HFFc6 (cell line): Measurements from ENCODE around the gene LRRC15. TPM values are rescaled to one million over a fixed set of nuclear protein-coding genes. Genes with fewer than 3 reads are reported as not detected.

Experiments
- DNase-seq: peaks from one replicate; pipeline ENCODE4 v3.0.0-alpha.2; 2018
- H3K27ac Mint-ChIP-seq: 2 replicates; pipeline ENCODE4 v1.8.0; 2020; ENCODE audit warnings: mild to moderate bottlenecking, mixed read lengths
- H3K27me3 Mint-ChIP-seq: 2 replicates; pipeline ENCODE4 v1.8.0; 2021; ENCODE audit warnings: mild to moderate bottlenecking, moderate library complexity, mixed read lengths; ENCODE audit not compliant: insufficient read depth
- H3K36me3 Mint-ChIP-seq: 2 replicates; pipeline ENCODE4 v1.8.0; 2021; ENCODE audit warnings: low read depth, mixed read lengths
- H3K4me1 Mint-ChIP-seq: 2 replicates; pipeline ENCODE4 v1.8.0; 2020; ENCODE audit warnings: low read depth, mixed read lengths
- H3K4me3 Mint-ChIP-seq: 2 replicates; pipeline ENCODE4 v1.8.0; 2020; ENCODE audit warnings: mild to moderate bottlenecking, moderate library complexity, mixed read lengths
- H3K9me3 Mint-ChIP-seq: 2 replicates; pipeline ENCODE4 v1.8.0; 2020; ENCODE audit warnings: mild to moderate bottlenecking, mixed read lengths
- CTCF ChIP-seq: fragments of 200-600 bp; sonication (generic); IDR thresholded peaks from 2 replicates; pipeline ENCODE4 v1.5.0; 2021; ENCODE audit warnings: antibody characterized with exemption, mild to moderate bottlenecking
- total RNA-seq, 6 experiments: library from RNA; stranded (reverse); fragmentation: NEBNext Ultra II Directional; extraction: Animal tissue kit (Norgen Biotek cat#: 25700); gene quantifications; 2 replicates in 1 of 6; 3 replicates in 5 of 6; pipeline ENCODE4 v1.2.3, GENCODE V29; 2021

LRRC15 gene
- total RNA-seq, 6 experiments from 2014 or later = 130 to 211 (median 176) TPM

GRCh38 chr3:194370753-194371152 lies 1.2 kb upstream of the LRRC15 start:
- Mint-ChIP-seq H3K27ac (no peak overlapping the region), H3K4me3 (no peak overlapping the region), H3K27me3 (no peaks in the 10 kb centered on the region; the same call in 1 of the 2 replicates), H3K9me3 (no peaks in the 10 kb centered on the region), H3K36me3 (peaks cover 5% of the 10 kb centered on the region; the same call in 1 of the 2 replicates), H3K4me1 (peaks cover 58% of the 10 kb centered on the region)
- DNase-seq = no peak
- TF ChIP-seq CTCF = no peak

GRCh38 chr3:194368918-194369317 lies 625 bp downstream of the LRRC15 start:
- H3K4me3 Mint-ChIP-seq = peak overlapping the region; percentile 89
- H3K27ac Mint-ChIP-seq = peak overlapping the region; percentile 61; the same call in 1 of the 2 replicates
- H3K36me3 Mint-ChIP-seq = peaks cover 5% of the 10 kb centered on the region; the same call in 1 of the 2 replicates
- no peaks in the 10 kb centered on the region; the same call in 1 of the 2 replicates for H3K27me3 Mint-ChIP-seq
- H3K9me3 Mint-ChIP-seq = no peaks in the 10 kb centered on the region
- no peak for TF ChIP-seq CTCF
- H3K4me1 Mint-ChIP-seq = peaks cover 68% of the 10 kb centered on the region
- no peak for DNase-seq

GRCh38 chr3:194367992-194368841 lies 1.3 kb downstream of the LRRC15 start:
- Mint-ChIP-seq H3K36me3 (peaks cover 5% of the 10 kb centered on the region; the same call in 1 of the 2 replicates), H3K4me3 (peak overlapping the region; percentile 89), H3K27ac (peak overlapping the region; percentile 61), H3K4me1 (peaks cover 75% of the 10 kb centered on the region), H3K27me3 (no peaks in the 10 kb centered on the region; the same call in 1 of the 2 replicates), H3K9me3 (no peaks in the 10 kb centered on the region)
- no peak for TF ChIP-seq CTCF
- peak; percentile 45 for DNase-seq

- Mint-ChIP-seq H3K4me1 (peaks cover 87% of the 10 kb centered on the region), H3K27ac (peak overlapping the region; percentile 94), H3K36me3 (peaks cover 19% of the 10 kb centered on the region; the same call in 1 of the 2 replicates), H3K4me3 (peak overlapping the region; percentile 74), H3K9me3 (no peaks in the 10 kb centered on the region), H3K27me3 (no peaks in the 10 kb centered on the region; the same call in 1 of the 2 replicates)
- TF ChIP-seq CTCF = no peak
- DNase-seq = no peak
Measured at GRCh38 chr3:194365978-194366490, 3.5 kb downstream of the LRRC15 start.

- H3K27ac Mint-ChIP-seq = peak overlapping the region; percentile 94
- peak overlapping the region; percentile 74 for H3K4me3 Mint-ChIP-seq
- peaks cover 20% of the 10 kb centered on the region; the same call in 1 of the 2 replicates for H3K36me3 Mint-ChIP-seq
- peaks cover 82% of the 10 kb centered on the region for H3K4me1 Mint-ChIP-seq
- DNase-seq = no peak
- H3K27me3 Mint-ChIP-seq = no peaks in the 10 kb centered on the region; the same call in 1 of the 2 replicates
- H3K9me3 Mint-ChIP-seq = no peaks in the 10 kb centered on the region
- no peak for TF ChIP-seq CTCF
Measured at GRCh38 chr3:194365526-194365925, 4.0 kb downstream of the LRRC15 start.
